Left renal pelvis (tissue), 4 donors: ENCODE results near the gene TPRX2. TPM values are rescaled to one million over a fixed set of nuclear protein-coding genes. Genes with fewer than 3 reads are reported as not detected.

Experiments used
- polyA plus RNA-seq, 4 donors: library from polyadenylated mRNA; unstranded; fragments of 120-200 nt; gene quantifications; one replicate each; pipeline ENCODE4 v1.2.1, GENCODE V29; 2013; ENCODE audit not compliant: insufficient read length in 4 of 4

TPRX2 gene
- polyA plus RNA-seq, 4 donors, result not detected

Other genes starting within 250 kb of the TPRX2 start
- 100 to 1,000 TPM in 1 of 4 donors, 10 to 100 TPM in 3; 32.1 to 106 (median 35.1) TPM for gene EHD2, start 145.8 kb upstream of the TPRX2 start, polyA plus RNA-seq
- gene NOP53, start 113.7 kb upstream of the TPRX2 start, polyA plus RNA-seq, result 100 to 1,000 TPM; 363 to 439 (median 379) TPM
- 100 to 1,000 TPM; 120 to 247 (median 153) TPM for gene SELENOW, start 80.5 kb upstream of the TPRX2 start, polyA plus RNA-seq
- gene TPRX1, start 54.7 kb upstream of the TPRX2 start, polyA plus RNA-seq, result not detected
- gene CRX, start 37.3 kb upstream of the TPRX2 start, polyA plus RNA-seq, result under 1 TPM in 1 of 4 donors, not detected in 3; 0.11 TPM
- gene SULT2A1, start 27.1 kb downstream of the TPRX2 start, polyA plus RNA-seq, result under 1 TPM in 2 of 4 donors, not detected in 2; 0.33 to 0.40 TPM
- not detected for gene BSPH1, start 132.9 kb downstream of the TPRX2 start, polyA plus RNA-seq
- under 1 TPM in 1 of 4 donors, not detected in 3; 0.46 TPM for gene ELSPBP1, start 135.4 kb downstream of the TPRX2 start, polyA plus RNA-seq
- not detected for gene CABP5, start 184.8 kb downstream of the TPRX2 start, polyA plus RNA-seq